Activated T-cell treated with anti-CD3 and anti-CD28 coated beads for 4 hours (primary cell): Measurements from ENCODE around the gene C1QTNF12.

ENCODE experiments used
- DNase-seq: peaks from one replicate; pipeline ENCODE4 v3.0.0-alpha.2; 2020

Gene C1QTNF12

GRCh38 chr1:1210726-1211540 lies 35.6 kb downstream of the C1QTNF12 start:
- no peak for DNase-seq

GRCh38 chr1:1208713-1209433 lies 37.6 kb downstream of the C1QTNF12 start:
- DNase-seq = peak; percentile 55

- DNase-seq = no peak
These were observed 39.0 kb downstream of the C1QTNF12 start for GRCh38 chr1:1207571-1207892.

GRCh38 chr1:1206966-1207531 lies 39.5 kb downstream of the C1QTNF12 start:
- DNase-seq = no peak

GRCh38 chr1:1206376-1206965 lies 40.1 kb downstream of the C1QTNF12 start, which contains the start of gene TNFRSF18:
Gene TNFRSF18, minus strand, starts transcription at chr1:1206592. Its CDS starts 21 bp downstream, at chr1:1206571.
- no peak for DNase-seq

- DNase-seq = no peak
These were observed 40.6 kb downstream of the C1QTNF12 start for GRCh38 chr1:1205769-1206375.

GRCh38 chr1:1204998-1205768 lies 41.3 kb downstream of the C1QTNF12 start:
- DNase-seq = no peak

- no peak for DNase-seq
These were observed 42.0 kb downstream of the C1QTNF12 start for GRCh38 chr1:1204425-1204920.

GRCh38 chr1:1203561-1204424 lies 42.7 kb downstream of the C1QTNF12 start:
- no peak for DNase-seq

- DNase-seq = no peak
These were observed 43.5 kb downstream of the C1QTNF12 start for GRCh38 chr1:1202831-1203560.

- DNase-seq = peak; percentile 93
These were observed 45.4 kb downstream of the C1QTNF12 start for GRCh38 chr1:1200876-1201810.

GRCh38 chr1:1199961-1200875 lies 46.3 kb downstream of the C1QTNF12 start:
- no peak for DNase-seq

GRCh38 chr1:1199141-1199960 lies 47.2 kb downstream of the C1QTNF12 start:
- no peak for DNase-seq

GRCh38 chr1:1198423-1199140 lies 47.9 kb downstream of the C1QTNF12 start:
- DNase-seq = no peak

GRCh38 chr1:1197551-1198422 lies 48.7 kb downstream of the C1QTNF12 start:
- no peak for DNase-seq

- DNase-seq = no peak
These were observed 49.4 kb downstream of the C1QTNF12 start for GRCh38 chr1:1197188-1197500.
